Fibroblast of pulmonary artery (primary cell): ENCODE results near the gene MAGIX.

ENCODE experiments used
- DNase-seq: peaks from one replicate; pipeline ENCODE4 v3.0.0-alpha.2; 2010; ENCODE audit warnings: low read depth
- H3K4me3 ChIP-seq: replicated peaks from 2 replicates; pipeline ENCODE4 v1.5.1; 2011; ENCODE audit warnings: low read depth, mild to moderate bottlenecking, control low read depth, low read length, moderate library complexity
- TF ChIP-seq, protein P1 (sequence below): IDR thresholded peaks from 2 replicates; pipeline ENCODE4 v1.5.1; 2011; ENCODE audit warnings: mild to moderate bottlenecking, control low read depth, low read length, inconsistent platforms; ENCODE audit errors: missing control alignments

Gene MAGIX

DNA sequence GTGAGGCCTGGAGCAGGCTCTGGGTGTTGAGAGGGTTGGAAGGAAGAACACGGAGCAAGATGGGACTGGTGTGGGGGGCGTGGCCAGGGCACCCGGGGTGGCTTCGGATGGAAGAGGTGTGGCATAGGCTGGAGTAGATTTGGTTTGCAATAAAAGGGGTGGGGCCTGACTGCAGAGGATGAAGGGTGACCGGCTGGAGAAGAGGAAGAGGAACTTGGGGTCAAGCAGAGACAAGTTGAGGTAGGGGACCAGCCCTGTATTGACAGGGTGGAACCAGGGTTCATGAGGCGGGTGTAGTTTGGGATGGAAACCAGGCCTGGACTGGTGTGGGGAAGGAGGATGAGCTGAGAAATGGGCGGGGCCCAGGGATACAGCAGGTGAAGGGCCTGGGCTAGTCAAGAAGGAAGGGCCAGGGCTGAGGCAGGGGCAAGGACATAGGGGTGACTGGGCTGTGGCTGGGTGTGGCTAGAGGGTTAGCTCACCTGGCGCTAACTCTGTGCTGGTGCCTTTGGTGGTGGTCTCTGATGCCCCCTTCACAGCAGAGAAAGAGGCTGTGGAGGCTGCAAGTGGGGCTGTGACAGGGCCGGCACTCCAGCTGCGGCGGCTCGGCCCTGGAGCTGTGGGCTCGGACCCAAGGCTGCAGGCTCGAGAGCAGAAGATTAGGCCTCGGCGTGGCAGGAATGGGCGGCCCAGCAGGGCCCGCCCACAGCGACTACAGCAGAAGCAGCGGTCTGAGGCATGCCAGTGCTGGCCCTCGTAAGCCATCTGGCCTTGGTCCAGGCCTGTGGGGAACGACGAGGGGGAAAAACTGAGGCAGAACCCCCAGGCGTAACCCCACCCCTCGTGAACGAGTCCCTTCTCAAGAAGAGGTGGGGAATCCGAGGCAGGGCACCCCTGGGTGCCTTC is 14.1 kb downstream of the MAGIX start:
- TF ChIP-seq, protein P1, sequence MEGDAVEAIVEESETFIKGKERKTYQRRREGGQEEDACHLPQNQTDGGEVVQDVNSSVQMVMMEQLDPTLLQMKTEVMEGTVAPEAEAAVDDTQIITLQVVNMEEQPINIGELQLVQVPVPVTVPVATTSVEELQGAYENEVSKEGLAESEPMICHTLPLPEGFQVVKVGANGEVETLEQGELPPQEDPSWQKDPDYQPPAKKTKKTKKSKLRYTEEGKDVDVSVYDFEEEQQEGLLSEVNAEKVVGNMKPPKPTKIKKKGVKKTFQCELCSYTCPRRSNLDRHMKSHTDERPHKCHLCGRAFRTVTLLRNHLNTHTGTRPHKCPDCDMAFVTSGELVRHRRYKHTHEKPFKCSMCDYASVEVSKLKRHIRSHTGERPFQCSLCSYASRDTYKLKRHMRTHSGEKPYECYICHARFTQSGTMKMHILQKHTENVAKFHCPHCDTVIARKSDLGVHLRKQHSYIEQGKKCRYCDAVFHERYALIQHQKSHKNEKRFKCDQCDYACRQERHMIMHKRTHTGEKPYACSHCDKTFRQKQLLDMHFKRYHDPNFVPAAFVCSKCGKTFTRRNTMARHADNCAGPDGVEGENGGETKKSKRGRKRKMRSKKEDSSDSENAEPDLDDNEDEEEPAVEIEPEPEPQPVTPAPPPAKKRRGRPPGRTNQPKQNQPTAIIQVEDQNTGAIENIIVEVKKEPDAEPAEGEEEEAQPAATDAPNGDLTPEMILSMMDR: no peak
- H3K4me3 ChIP-seq: no peak overlapping the region
- no peak for DNase-seq

DNA sequence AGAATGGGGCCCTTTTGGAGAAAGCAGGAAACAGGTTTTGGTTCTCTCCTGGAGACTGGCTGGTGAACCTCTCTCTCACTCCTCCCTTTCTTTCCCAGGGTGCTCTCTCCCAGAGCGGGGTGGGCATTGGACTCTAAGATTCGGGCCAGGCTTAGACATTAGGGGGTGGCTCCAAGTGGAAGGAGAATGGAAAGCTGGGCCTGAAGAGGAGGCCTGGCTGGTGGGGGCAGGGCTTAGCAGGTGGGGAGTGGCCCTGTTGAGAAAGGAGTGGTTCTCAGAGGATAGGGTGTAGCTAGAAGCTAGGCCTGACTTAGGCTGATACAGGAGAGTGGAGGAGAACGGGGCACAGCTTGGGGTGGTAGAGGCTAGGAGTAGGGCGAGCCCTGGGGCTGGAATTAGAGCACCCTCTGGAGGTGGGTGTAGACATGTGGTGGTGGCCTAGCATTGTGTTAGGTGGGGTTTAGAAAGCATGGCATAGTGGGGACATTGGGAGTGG is 14.8 kb downstream of the MAGIX start:
- DNase-seq: no peak
- no peak overlapping the region for H3K4me3 ChIP-seq
- TF ChIP-seq, protein P1: peak; percentile 9

GRCh38 chrX:49177873-49178480 is 15.4 kb downstream of the MAGIX start:
- TF ChIP-seq, protein P1: no peak
- H3K4me3 ChIP-seq: no peak overlapping the region
- no peak for DNase-seq

DNA sequence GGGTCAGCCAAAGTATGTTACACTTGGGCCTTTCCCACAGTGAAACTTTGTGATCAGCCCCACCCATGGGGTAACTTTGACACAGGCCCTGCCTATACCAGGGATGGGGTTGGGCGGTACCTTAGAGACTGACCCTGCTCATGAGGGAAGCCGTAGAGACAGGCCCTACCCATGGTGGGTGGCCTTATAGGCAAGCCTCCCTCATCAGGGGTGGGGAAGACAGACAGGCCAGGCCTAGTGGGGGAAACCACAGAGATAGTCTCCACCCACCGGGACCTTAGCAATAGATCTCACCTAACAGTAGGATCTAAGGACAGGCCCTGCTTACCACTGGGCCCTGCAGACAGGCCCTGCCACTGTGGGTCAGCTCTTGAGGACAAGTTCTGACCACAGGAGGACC is 16.0 kb downstream of the MAGIX start:
- no peak for DNase-seq
- no peak overlapping the region for H3K4me3 ChIP-seq
- TF ChIP-seq, protein P1: no peak

DNA sequence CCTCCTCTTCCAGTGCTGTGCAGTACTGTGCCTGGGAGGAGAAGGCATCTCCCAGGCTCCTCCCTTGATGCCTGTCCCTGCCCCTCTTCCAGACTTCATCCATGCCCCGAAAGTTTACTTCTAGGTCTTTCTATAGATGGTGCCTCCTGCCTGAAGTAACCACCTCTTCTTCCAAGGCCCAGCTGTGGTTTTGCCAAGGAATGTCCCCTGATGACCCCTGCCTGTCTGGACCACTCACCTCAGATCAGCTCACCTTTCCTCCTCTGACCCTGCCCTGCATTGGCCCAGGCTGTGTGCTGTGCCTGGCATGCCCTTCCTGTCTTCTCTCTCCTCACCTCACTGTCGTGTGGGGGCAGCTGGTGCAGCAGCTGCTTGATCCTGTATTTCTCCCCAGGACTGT is 16.8 kb downstream of the MAGIX start:
- no peak overlapping the region for H3K4me3 ChIP-seq
- TF ChIP-seq, protein P1: no peak
- no peak for DNase-seq

DNA sequence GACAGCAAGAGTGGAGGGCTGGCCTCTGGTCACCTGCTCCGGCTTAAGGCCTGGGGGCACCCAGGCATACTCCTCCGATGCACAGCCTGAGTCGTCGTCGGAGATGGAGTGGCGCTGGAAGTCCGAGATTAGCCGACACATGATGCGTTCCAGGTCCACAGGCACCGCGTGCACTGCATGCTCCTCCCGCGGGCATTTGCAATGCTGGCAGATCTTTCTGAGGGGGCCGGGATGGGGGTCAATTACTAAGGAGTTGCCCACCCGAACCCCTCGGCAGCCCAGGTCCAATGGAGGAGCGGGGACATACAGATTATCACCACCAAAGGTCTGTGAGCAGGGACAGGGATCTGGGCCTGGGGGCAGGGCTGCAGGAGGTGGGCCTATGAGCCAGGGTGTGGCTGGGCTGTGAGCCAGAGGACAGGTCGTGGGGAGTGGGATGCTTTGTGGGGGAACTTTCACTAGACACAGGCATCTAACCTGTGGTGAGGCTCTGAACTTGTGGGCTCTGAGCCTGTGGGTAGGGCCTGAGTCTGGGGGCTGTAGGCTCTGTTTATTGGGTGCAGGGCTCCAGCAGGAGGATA is 21.2 kb downstream of the MAGIX start:
- no peak for DNase-seq
- peak overlapping the region; percentile 27 for H3K4me3 ChIP-seq
- TF ChIP-seq, protein P1: no peak
